ENCODE data around the gene ADCY6.
A peak's percentile ranks its signal among the peaks of the same experiment; 100 is the strongest.

ADCY6 gene

GRCh38 chr12:48815126-48816110 lies 26.5 kb upstream of the ADCY6 start:
- no peak for TF ChIP-seq CTCF (conservative IDR thresholded peaks at IDR 0.05; ENCODE audit: low read depth, low read length)
- DNase-seq (ENCODE audit: low read depth) = peak; percentile 88
- peak overlapping the region; percentile 84 for H3K4me3 ChIP-seq (ENCODE audit: low read depth, low read length)

- DNase-seq (ENCODE audit: low read depth) = peak; percentile 82
- peak; percentile 72 for TF ChIP-seq CTCF (conservative IDR thresholded peaks at IDR 0.05; ENCODE audit: low read depth, low read length)
- peak overlapping the region; percentile 84 for H3K4me3 ChIP-seq (ENCODE audit: low read depth, low read length)
These were observed 25.6 kb upstream of the ADCY6 start for GRCh38 chr12:48814262-48815125.

GRCh38 chr12:48813465-48814261 lies 24.8 kb upstream of the ADCY6 start:
- TF ChIP-seq CTCF (conservative IDR thresholded peaks at IDR 0.05; ENCODE audit: low read depth, low read length) = peak; percentile 5
- DNase-seq (ENCODE audit: low read depth) = peak; percentile 64
- peak overlapping the region; percentile 84 for H3K4me3 ChIP-seq (ENCODE audit: low read depth, low read length)

- DNase-seq (ENCODE audit: low read depth) = no peak
- TF ChIP-seq CTCF (conservative IDR thresholded peaks at IDR 0.05; ENCODE audit: low read depth, low read length) = no peak
- no peak overlapping the region for H3K4me3 ChIP-seq (ENCODE audit: low read depth, low read length)
These were observed 23.5 kb upstream of the ADCY6 start for GRCh38 chr12:48812389-48812788.

GRCh38 chr12:48811437-48812090 lies 22.7 kb upstream of the ADCY6 start:
- DNase-seq (ENCODE audit: low read depth) = peak; percentile 36
- no peak overlapping the region for H3K4me3 ChIP-seq (ENCODE audit: low read depth, low read length)
- TF ChIP-seq CTCF (conservative IDR thresholded peaks at IDR 0.05; ENCODE audit: low read depth, low read length) = no peak

- TF ChIP-seq CTCF (conservative IDR thresholded peaks at IDR 0.05; ENCODE audit: low read depth, low read length) = no peak
- peak; percentile 90 for DNase-seq (ENCODE audit: low read depth)
- H3K4me3 ChIP-seq (ENCODE audit: low read depth, low read length) = no peak overlapping the region
These were observed 22.1 kb upstream of the ADCY6 start for GRCh38 chr12:48810903-48811431.
